Measurements from ENCODE around the gene ATP11A. TPM values are rescaled to one million over a fixed set of nuclear protein-coding genes. Genes with fewer than 3 reads are reported as not detected.
A peak's percentile ranks its signal among the peaks of the same experiment; 100 is the strongest.

Gene ATP11A
- total and polyA plus RNA-seq, 7 donors: 3.9 to 48.6 (median 26.4) TPM

DNA sequence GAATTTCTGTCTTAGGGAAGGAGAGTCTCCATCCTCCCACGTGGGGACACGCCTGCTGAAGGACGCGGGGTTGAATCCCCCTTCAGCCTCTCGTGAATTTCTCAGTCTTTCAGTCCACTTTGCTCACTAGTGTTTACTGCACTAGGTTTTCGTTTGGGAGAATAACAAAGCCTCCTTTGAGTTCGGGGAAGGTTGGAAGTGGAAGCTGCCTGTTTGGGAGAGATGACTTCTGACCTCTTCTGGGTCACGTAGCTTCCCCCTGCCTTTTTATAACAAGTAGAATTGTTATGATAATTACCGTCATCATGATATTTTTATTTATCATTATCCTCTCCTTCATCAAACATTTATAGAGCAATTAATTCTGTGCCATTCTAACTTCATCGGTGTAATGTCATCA, 60.7 kb downstream of the ATP11A start:
- Histone ChIP-seq H3K36me3 (ENCODE audit: insufficient read depth in 1 of 2, low read depth in 1 of 2) (no peaks in the 10 kb centered on the region), H3K4me1 (no peaks in the 10 kb centered on the region), H3K4me3 (no peak overlapping the region), H3K9me3 (no peaks in the 10 kb centered on the region), H3K27me3 (ENCODE audit: insufficient read depth in 3 of 3, low read length in 2 of 3) (no peaks in the 10 kb centered on the region), H3K27ac (no peak overlapping the region)
- ATAC-seq: no peak
- intact Hi-C loops (cut with DNase I): no loop called here
- WGBS, 3 donors: 96% methylated on average over 10 of the region's 10 CpGs
- TF ChIP-seq, protein P1, sequence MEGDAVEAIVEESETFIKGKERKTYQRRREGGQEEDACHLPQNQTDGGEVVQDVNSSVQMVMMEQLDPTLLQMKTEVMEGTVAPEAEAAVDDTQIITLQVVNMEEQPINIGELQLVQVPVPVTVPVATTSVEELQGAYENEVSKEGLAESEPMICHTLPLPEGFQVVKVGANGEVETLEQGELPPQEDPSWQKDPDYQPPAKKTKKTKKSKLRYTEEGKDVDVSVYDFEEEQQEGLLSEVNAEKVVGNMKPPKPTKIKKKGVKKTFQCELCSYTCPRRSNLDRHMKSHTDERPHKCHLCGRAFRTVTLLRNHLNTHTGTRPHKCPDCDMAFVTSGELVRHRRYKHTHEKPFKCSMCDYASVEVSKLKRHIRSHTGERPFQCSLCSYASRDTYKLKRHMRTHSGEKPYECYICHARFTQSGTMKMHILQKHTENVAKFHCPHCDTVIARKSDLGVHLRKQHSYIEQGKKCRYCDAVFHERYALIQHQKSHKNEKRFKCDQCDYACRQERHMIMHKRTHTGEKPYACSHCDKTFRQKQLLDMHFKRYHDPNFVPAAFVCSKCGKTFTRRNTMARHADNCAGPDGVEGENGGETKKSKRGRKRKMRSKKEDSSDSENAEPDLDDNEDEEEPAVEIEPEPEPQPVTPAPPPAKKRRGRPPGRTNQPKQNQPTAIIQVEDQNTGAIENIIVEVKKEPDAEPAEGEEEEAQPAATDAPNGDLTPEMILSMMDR (IDR thresholded peaks at IDR 0.05): no peak
- no peak for DNase-seq

DNA sequence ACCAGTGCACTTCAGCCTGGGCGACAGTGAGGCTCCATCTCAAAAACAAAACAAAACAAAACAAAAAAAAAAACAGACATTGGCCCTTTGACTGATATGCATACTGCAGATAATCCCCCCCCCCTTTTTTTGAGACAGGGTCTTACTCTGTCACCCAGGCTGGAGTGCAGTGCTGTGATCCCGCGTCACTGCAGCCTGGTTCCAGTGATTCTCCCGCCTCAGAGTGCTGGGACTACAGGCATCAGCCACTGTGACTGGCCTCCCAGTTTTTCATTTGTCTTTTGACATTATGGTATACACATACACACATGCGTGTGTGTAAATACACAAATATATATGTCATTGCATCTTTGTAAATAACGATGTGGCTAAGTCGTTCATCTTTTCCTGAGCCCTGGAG, 61.8 kb downstream of the ATP11A start:
- 96 to 97% (median 97%) methylated on average over 7 of the region's 7 CpGs for WGBS, 3 donors
- no peaks in the 10 kb centered on the region for H3K9me3 ChIP-seq
- ATAC-seq (no peak), DNase-seq (peak in 1 of 2 donors; percentile 22)
- H3K4me1 ChIP-seq: no peaks in the 10 kb centered on the region
- no peak overlapping the region for H3K4me3 ChIP-seq
- no peaks in the 10 kb centered on the region for H3K27me3 ChIP-seq (ENCODE audit: insufficient read depth in 3 of 3, low read length in 2 of 3)
- TF ChIP-seq, protein P1 (IDR thresholded peaks at IDR 0.05): no peak
- H3K36me3 ChIP-seq (ENCODE audit: insufficient read depth in 1 of 2, low read depth in 1 of 2): no peaks in the 10 kb centered on the region
- no peak overlapping the region for H3K27ac ChIP-seq
- intact Hi-C loops (cut with DNase I): no loop called here

DNA sequence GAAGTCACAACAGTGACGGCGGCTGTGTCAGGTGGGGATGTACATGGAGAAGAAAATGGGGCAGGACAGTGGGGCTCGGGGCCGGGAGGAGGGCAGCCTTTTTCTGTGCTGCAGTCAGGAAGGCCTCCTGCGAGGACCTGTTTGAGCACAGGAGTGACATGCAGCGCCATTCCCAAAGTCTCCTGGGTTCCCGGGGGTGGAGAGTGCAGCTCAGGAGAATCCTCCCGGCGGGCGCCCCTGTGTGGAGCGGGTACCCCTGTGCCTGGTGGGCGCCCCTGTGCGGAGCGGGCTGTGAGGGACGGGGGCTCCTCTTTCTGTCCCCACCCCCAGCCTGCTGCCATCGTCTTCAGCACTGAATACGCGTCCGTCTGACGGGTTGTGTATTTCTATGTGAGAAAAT, 62.4 kb downstream of the ATP11A start:
- Histone ChIP-seq H3K27ac (no peak overlapping the region), H3K36me3 (ENCODE audit: insufficient read depth in 1 of 2, low read depth in 1 of 2) (no peaks in the 10 kb centered on the region), H3K4me1 (no peaks in the 10 kb centered on the region), H3K4me3 (no peak overlapping the region), H3K9me3 (no peaks in the 10 kb centered on the region), H3K27me3 (ENCODE audit: insufficient read depth in 3 of 3, low read length in 2 of 3) (no peaks in the 10 kb centered on the region)
- intact Hi-C loops (cut with DNase I): no loop called here
- DNase-seq (peak in 1 of 2 donors; percentile 31), ATAC-seq (no peak)
- TF ChIP-seq, protein P1 (IDR thresholded peaks at IDR 0.05): no peak
- WGBS, 3 donors: 91 to 96% (median 93%) methylated on average over 20 of the region's 20 CpGs

DNA sequence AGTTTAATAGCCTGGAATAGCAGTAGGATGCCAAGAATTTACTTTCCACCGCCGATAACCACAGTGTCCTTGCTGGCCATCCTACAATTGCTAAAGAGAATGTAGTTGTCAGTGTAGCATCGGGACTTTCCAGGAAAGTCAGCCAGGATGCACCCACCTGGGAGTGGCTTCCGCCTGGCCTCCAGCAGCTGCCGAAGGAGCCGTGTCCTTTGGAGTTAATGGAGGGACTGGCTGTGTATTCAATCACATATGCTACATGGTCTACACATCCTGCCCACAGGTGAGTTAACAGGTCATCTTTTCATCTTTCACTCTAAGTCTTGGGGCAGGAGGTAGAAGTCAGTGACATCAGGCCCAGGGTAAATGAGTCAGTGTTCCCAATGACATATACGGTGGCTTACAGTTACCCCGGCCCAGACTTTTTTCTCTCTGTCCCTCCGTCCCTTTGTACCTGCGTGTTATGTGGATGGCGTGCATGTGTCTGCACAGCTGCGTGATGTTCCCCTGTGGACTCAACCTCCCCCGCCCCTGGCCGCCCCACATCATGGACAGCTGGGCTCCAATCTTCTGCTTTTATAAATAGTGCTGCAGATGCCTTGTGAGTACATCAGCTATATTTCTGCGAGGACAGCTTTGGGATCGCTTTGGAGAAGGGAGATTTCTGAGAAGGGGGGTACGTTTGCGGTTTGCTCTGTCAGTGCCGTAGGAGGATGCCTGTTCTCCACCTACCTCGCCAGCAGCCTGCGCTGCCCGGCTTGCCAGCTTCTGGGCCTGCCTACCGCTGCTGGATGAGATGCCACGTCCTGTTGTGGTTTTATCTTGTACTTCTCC, 63.1 kb downstream of the ATP11A start:
- 64 to 69% (median 68%) methylated on average over 24 of the region's 24 CpGs for WGBS, 3 donors
- Histone ChIP-seq H3K4me3 (no peak overlapping the region), H3K27me3 (ENCODE audit: insufficient read depth in 3 of 3, low read length in 2 of 3) (no peaks in the 10 kb centered on the region), H3K9me3 (no peaks in the 10 kb centered on the region), H3K36me3 (ENCODE audit: insufficient read depth in 1 of 2, low read depth in 1 of 2) (no peaks in the 10 kb centered on the region), H3K4me1 (no peaks in the 10 kb centered on the region), H3K27ac (no peak overlapping the region)
- intact Hi-C loops (cut with DNase I): no loop called here
- ATAC-seq: peak in 3 of 4 donors; percentile 26 to 50 (median 40)
- peak in 1 of 2 donors; percentile 37 for DNase-seq
- TF ChIP-seq, protein P1 (IDR thresholded peaks at IDR 0.05): no peak

All from psoas muscle (tissue), 8 donors.